ENCODE results near the gene RFK.
"Not testable (repeated sequence)": the region's sequence is repeated elsewhere in the genome, so short reads cannot be mapped to it uniquely, and the experiment has no call there.

The RFK gene

DNA sequence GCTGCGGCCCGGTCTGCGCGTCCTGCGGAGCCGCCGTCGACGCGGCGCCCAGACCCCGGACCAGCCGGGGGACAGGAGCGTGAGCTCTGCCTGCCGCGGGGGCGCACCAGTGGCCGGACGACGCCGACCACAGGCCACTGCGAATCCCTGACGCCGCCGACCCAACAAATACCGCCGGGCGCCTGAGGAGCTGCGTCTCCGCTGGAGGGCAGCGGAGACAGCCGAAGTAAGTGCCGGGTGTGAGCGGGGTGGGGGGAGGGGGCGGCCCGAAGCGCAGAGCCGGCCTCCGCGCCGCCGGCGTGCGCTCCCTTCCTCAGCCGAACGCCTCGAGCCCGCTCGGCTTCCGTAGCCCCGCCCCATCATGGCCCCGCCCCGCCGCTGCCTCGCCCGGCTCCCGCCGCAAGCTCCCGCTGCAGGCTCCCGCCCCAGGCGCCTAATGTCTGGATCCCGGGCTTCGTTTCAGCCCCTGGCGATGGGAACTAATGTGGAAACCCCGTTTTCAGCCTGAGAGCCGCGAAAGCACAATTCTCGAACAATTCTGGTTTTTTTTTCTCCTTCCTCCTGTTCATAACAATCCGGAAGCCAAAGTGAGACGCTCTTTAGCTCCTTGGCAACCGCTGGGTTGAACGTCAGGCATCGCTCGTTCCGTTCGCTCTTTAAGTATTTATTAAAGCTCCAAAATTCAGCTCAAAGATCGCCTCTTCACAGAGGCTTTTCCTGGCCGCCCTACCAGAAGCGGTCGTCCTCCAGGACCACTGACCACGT is at the start of gene RFK:
Gene RFK (minus strand): TSS at position 232 of the 765 bp plus-strand sequence. CDS start 255 bp downstream, outside the sequence.
- Histone ChIP-seq H3K79me2 (ENCODE audit: control insufficient read depth, insufficient read depth, low read length, unreplicated experiment) (peaks cover 14% of the 10 kb centered on the region), H2AFZ (ENCODE audit: low read length, unreplicated experiment) (peak within 1 kb of the TSS; percentile 99), H3K36me3 (ENCODE audit: insufficient read depth, low read length) (peaks cover 11% of the 10 kb centered on the region), H3K4me3 (ENCODE audit: low read depth, low read length) (peak within 1 kb of the TSS; percentile 98), H3K4me1 (ENCODE audit: control insufficient read depth, insufficient read depth, low read length, unreplicated experiment) (peaks cover 7% of the 10 kb centered on the region), H3K27me3 (ENCODE audit: insufficient read depth, low read length) (no peaks in the 10 kb centered on the region), H3K27ac (ENCODE audit: low read depth, low read length) (peak within 1 kb of the TSS; percentile 94)

DNA sequence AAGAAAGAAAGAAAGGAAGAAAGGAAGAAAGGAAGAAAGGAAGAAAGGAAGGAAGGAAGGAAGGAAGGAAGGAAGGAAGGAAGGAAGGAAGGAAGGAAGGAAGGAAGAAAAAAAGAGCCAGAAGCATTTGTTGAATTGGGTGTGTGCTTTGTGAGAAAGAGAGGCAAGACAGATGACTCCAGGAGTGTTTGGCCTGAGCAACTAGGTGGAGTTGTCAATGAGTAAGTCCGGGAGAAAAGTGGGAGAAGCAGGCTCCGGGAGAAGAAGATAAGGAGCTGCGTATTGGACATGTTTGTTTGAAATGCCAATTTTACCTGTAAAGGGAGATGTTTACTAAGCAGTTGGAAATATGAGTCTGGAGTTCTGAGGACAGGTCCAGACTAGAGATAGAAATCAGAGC is 49.7 kb upstream of the RFK start:
- no peaks in the 10 kb centered on the region for H3K36me3 ChIP-seq (ENCODE audit: insufficient read depth, low read length)
- H3K27ac ChIP-seq (ENCODE audit: low read depth, low read length), result no peak overlapping the region
- no peak overlapping the region for H2AFZ ChIP-seq (ENCODE audit: low read length, unreplicated experiment)
- no peaks in the 10 kb centered on the region for H3K27me3 ChIP-seq (ENCODE audit: insufficient read depth, low read length)
- no peaks in the 10 kb centered on the region for H3K79me2 ChIP-seq (ENCODE audit: control insufficient read depth, insufficient read depth, low read length, unreplicated experiment)
- no peak overlapping the region for H3K4me3 ChIP-seq (ENCODE audit: low read depth, low read length)
- peaks cover 20% of the 10 kb centered on the region for H3K4me1 ChIP-seq (ENCODE audit: control insufficient read depth, insufficient read depth, low read length, unreplicated experiment)

DNA sequence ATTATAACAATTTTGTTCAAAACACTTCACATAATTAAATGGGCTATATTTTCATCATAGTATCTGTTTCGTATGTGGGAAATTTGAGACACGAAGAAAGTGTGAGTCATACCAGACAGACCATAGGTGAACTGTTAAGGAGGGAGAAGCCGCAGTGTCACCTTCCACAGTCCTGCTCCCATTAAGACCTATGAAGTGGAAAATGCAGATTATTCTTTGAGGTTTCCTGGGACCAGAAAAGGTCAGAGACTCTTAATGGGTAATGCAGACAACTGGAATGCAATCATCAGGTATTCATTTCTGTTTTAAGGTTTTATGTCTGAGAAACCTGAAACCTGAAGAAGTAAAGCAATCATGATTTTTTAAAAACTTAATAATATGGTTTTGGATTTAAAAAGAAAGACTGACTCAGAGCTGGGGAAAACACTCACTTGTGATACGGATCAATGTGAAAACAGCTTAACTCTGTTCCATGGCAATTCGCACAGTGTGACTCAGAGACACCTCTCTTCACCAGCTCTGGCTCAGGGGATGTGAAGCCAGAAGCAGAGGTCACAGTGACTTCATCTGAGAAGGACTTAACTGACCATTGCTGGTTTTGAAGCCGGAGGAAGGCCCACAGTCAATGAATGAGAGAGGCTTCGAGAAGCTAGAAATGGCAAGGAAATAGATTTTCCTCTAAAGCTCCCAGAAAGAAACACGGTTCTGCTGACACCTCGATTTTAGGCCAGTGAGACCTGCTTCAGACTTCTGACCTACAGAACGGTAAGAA is 47.5 kb upstream of the RFK start:
- no peak overlapping the region for H2AFZ ChIP-seq (ENCODE audit: low read length, unreplicated experiment)
- no peak overlapping the region for H3K4me3 ChIP-seq (ENCODE audit: low read depth, low read length)
- peaks cover 13% of the 10 kb centered on the region for H3K4me1 ChIP-seq (ENCODE audit: control insufficient read depth, insufficient read depth, low read length, unreplicated experiment)
- H3K36me3 ChIP-seq (ENCODE audit: insufficient read depth, low read length), result no peaks in the 10 kb centered on the region
- H3K79me2 ChIP-seq (ENCODE audit: control insufficient read depth, insufficient read depth, low read length, unreplicated experiment), result no peaks in the 10 kb centered on the region
- no peaks in the 10 kb centered on the region for H3K27me3 ChIP-seq (ENCODE audit: insufficient read depth, low read length)
- H3K27ac ChIP-seq (ENCODE audit: low read depth, low read length), result peak overlapping the region; percentile 55

DNA sequence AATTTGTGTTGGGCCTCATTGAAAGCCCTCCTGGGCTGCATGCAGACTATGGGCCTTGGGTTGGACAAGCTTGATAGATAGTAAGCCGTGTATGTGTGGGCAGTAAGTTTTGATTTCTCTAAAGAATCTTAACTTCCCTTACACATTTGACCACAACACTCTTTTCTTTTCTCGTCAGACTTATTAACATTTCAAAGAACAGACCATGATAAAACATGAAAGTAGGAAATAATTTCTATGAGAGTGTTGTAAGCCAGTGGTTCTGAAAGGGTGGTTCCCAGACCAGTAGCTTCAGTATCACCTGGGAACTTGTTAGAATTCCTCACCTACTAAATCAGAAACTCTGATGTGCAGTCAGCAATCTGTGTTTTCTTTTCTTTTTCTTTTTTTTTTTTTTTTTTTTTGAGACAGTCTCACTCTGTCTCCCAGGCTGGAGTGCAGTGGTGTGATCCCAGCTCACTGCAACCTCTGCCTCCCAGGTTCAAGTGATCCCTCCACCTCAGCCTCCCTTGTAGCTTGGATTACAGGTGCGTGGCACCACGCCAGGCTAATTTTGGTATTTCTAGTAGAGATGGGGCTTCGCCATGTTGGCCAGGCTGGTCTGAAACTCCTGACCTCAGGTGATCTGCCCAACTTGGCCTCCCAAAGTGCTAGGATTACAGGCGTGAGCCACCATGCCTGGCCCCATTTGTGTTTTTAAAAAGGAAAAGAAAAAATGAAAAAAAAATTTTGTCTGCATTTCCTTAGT is 44.8 kb upstream of the RFK start:
- peaks cover 16% of the 10 kb centered on the region for H3K4me1 ChIP-seq (ENCODE audit: control insufficient read depth, insufficient read depth, low read length, unreplicated experiment)
- H3K36me3 ChIP-seq (ENCODE audit: insufficient read depth, low read length), result no peaks in the 10 kb centered on the region
- H3K79me2 ChIP-seq (ENCODE audit: control insufficient read depth, insufficient read depth, low read length, unreplicated experiment), result no peaks in the 10 kb centered on the region
- H3K27me3 ChIP-seq (ENCODE audit: insufficient read depth, low read length), result no peaks in the 10 kb centered on the region
- no peak overlapping the region for H3K4me3 ChIP-seq (ENCODE audit: low read depth, low read length)
- no peak overlapping the region for H2AFZ ChIP-seq (ENCODE audit: low read length, unreplicated experiment)
- no peak overlapping the region for H3K27ac ChIP-seq (ENCODE audit: low read depth, low read length)

DNA sequence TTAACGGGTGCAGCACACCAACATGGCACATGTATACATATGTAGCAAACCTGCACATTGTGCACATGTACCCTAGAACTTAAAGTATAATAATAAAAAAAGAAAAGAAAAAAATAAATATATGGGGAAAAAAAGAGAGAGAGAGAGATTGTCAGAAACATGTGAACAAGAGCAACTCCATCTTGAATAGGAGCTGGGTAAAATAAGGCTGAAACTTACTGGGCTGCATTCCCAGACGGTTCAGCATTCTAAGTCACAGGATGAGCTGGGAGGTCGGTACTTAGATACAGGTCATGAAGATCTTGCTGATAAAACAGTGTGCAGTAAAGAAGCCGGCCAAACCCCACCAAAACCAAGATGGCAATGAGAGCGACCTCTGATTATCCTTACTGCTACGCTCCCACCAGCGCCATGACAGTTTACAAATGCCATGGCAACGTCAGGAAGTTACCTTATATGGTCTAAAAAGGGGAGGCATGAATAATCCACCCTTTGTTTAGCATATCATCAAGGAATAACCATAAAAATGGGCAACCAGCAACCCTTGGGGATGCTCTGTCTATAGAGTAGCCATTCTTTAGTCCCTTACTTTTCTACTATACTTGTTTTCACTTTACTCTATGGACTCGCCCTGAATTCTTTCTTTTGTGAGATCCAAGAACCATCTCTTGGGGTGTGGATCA is 42.9 kb upstream of the RFK start:
- not testable (repeated sequence) for H3K27me3 ChIP-seq (ENCODE audit: insufficient read depth, low read length); H3K36me3 ChIP-seq (ENCODE audit: insufficient read depth, low read length); H3K27ac ChIP-seq (ENCODE audit: low read depth, low read length); H2AFZ ChIP-seq (ENCODE audit: low read length, unreplicated experiment); H3K79me2 ChIP-seq (ENCODE audit: control insufficient read depth, insufficient read depth, low read length, unreplicated experiment); H3K4me3 ChIP-seq (ENCODE audit: low read depth, low read length)
- H3K4me1 ChIP-seq (ENCODE audit: control insufficient read depth, insufficient read depth, low read length, unreplicated experiment), result peaks cover 25% of the 10 kb centered on the region

DNA sequence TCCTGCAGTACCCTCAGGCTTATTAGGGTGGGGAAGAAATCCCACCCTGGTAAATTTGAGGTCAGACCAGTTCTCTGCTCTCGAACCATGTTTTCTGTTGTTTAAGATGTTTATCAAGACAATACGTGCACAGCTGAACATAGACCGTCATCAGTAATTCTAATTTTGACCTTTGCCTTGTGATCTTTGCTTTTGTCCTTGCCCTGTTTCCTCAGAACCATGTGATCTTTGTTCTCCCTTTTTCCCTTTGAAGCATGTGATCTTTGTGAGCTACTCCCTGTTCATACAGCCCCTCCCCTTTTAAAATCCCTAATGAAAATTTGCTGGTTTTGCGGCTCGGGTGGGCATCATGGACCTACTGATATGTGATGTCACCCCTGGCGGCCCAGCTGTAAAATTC is 40.7 kb upstream of the RFK start:
- H3K79me2 ChIP-seq (ENCODE audit: control insufficient read depth, insufficient read depth, low read length, unreplicated experiment); H3K4me3 ChIP-seq (ENCODE audit: low read depth, low read length); H3K36me3 ChIP-seq (ENCODE audit: insufficient read depth, low read length); H2AFZ ChIP-seq (ENCODE audit: low read length, unreplicated experiment); H3K27ac ChIP-seq (ENCODE audit: low read depth, low read length); H3K27me3 ChIP-seq (ENCODE audit: insufficient read depth, low read length): not testable (repeated sequence)
- H3K4me1 ChIP-seq (ENCODE audit: control insufficient read depth, insufficient read depth, low read length, unreplicated experiment), result peaks cover 12% of the 10 kb centered on the region

DNA sequence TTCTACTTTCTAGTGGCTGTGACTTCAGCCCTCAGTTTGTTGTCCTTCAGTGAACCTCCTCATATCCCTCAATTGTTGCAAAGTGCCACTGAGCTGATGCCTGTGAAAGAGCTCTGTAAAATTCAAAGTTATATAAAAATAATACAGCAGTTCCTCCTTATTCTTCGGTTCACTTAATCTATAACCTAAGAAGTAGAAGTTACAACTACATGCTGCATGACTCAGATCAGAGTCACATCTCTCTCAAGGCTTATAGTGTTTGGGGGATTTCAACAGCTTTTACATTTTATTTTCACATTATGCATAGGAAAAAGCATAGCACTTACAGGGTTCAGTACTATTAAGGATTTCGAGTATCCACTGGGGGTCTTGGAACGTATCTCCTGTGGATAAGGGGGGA is 39.6 kb upstream of the RFK start:
- no peaks in the 10 kb centered on the region for H3K79me2 ChIP-seq (ENCODE audit: control insufficient read depth, insufficient read depth, low read length, unreplicated experiment)
- H3K27ac ChIP-seq (ENCODE audit: low read depth, low read length), result peak overlapping the region; percentile 44; the same call in 1 of the 2 replicates
- peak overlapping the region; percentile 47 for H2AFZ ChIP-seq (ENCODE audit: low read length, unreplicated experiment)
- 0 out of 2 replicates have a peak overlapping the region, but pooled peaks have one; percentile 6 for H3K4me3 ChIP-seq (ENCODE audit: low read depth, low read length)
- H3K36me3 ChIP-seq (ENCODE audit: insufficient read depth, low read length), result no peaks in the 10 kb centered on the region
- peaks cover 12% of the 10 kb centered on the region for H3K4me1 ChIP-seq (ENCODE audit: control insufficient read depth, insufficient read depth, low read length, unreplicated experiment)
- no peaks in the 10 kb centered on the region for H3K27me3 ChIP-seq (ENCODE audit: insufficient read depth, low read length)

DNA sequence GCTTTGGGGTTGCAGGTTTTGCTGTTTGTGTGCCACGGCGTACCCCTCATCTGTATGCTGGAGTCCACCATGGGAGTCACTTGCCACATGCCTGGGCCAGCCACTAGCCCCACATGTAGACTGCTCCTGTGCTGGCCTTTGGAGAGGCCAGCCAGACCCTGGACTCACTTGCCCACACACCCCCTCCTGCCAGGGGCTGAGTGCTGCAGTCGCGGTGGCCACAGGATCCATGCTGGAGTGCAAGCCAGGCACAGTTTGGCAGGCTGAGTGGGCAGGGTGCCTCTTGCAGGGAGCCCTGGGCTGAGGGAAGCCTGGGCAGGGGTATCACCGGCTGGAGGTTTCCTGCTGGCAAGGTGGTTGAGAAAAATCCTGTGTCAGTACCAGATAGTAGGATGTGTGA is 39.2 kb upstream of the RFK start:
- peak overlapping the region; percentile 44; the same call in 1 of the 2 replicates for H3K27ac ChIP-seq (ENCODE audit: low read depth, low read length)
- H3K4me3 ChIP-seq (ENCODE audit: low read depth, low read length), result 0 out of 2 replicates have a peak overlapping the region, but pooled peaks have one; percentile 6
- peaks cover 12% of the 10 kb centered on the region for H3K4me1 ChIP-seq (ENCODE audit: control insufficient read depth, insufficient read depth, low read length, unreplicated experiment)
- peak overlapping the region; percentile 47 for H2AFZ ChIP-seq (ENCODE audit: low read length, unreplicated experiment)
- no peaks in the 10 kb centered on the region for H3K79me2 ChIP-seq (ENCODE audit: control insufficient read depth, insufficient read depth, low read length, unreplicated experiment)
- H3K27me3 ChIP-seq (ENCODE audit: insufficient read depth, low read length), result no peaks in the 10 kb centered on the region
- no peaks in the 10 kb centered on the region for H3K36me3 ChIP-seq (ENCODE audit: insufficient read depth, low read length)

DNA sequence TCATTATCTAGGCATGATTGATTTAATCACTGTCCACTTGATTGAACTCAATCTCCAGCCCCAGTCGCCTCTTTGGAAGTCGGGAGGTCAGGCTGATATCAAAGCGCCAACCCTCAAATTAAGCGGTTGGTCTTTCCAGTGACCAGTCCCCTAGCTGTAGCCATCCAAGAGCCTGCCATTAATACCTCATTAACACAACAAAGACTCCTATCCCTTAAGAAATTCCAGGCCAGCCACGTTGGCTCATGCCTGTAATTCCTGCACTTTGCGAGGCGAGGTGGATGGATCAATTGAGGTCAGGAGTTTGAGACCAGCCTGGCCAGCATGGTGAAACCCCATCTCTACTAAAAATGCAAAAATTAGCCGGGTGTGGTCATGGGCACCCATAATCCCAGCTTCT is 37.4 kb upstream of the RFK start:
- Histone ChIP-seq H3K4me3 (ENCODE audit: low read depth, low read length) (no peak overlapping the region), H3K27me3 (ENCODE audit: insufficient read depth, low read length) (no peaks in the 10 kb centered on the region), H3K27ac (ENCODE audit: low read depth, low read length) (no peak overlapping the region), H3K36me3 (ENCODE audit: insufficient read depth, low read length) (no peaks in the 10 kb centered on the region), H2AFZ (ENCODE audit: low read length, unreplicated experiment) (no peak overlapping the region), H3K79me2 (ENCODE audit: control insufficient read depth, insufficient read depth, low read length, unreplicated experiment) (no peaks in the 10 kb centered on the region), H3K4me1 (ENCODE audit: control insufficient read depth, insufficient read depth, low read length, unreplicated experiment) (peaks cover 12% of the 10 kb centered on the region)

DNA sequence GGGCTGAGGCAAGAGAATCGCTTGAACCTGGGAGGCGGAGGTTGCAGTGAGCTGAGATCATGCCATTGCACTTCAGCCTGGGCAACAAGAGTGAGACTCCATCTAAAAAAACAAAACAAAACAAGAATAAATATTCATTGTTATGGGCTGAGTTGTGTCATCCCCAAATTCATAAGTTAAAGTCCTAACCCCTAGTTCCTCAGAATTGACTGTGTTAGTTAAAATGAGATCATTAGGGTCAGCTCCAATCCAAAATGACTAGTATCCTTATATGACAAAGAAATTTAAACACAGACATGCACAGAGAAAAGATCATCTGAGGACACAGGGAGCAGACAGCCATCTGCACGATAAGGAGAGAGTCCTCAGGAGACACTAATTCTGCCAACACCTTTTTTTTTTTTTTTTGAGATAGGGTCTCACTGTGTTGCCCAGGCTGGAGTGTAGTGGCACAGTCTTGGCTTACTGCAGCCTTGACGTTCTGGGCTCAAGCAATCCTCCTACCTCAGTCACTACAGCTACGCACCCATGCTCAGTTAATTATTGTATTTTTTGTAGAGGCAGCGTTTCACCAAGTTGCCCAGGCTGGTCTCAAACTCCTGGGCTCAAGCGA is 32.7 kb upstream of the RFK start:
- H3K4me3 ChIP-seq (ENCODE audit: low read depth, low read length), result no peak overlapping the region
- H3K36me3 ChIP-seq (ENCODE audit: insufficient read depth, low read length), result no peaks in the 10 kb centered on the region
- no peak overlapping the region for H2AFZ ChIP-seq (ENCODE audit: low read length, unreplicated experiment)

More for the DNA sequence above, 32.7 kb upstream of the RFK start:
- Histone ChIP-seq H3K27me3 (ENCODE audit: insufficient read depth, low read length) (no peaks in the 10 kb centered on the region), H3K27ac (ENCODE audit: low read depth, low read length) (no peak overlapping the region), H3K4me1 (ENCODE audit: control insufficient read depth, insufficient read depth, low read length, unreplicated experiment) (no peaks in the 10 kb centered on the region), H3K79me2 (ENCODE audit: control insufficient read depth, insufficient read depth, low read length, unreplicated experiment) (no peaks in the 10 kb centered on the region)
